Panc1 (cell line): ENCODE data around the gene CCDC28A. TPM values are rescaled to one million over a fixed set of nuclear protein-coding genes. Genes with fewer than 3 reads are reported as not detected.

Source experiments
- ATAC-seq: fragments of 200-7000 bp; cut with Tn5 transposase; 2 replicates; pipeline ENCODE4 v1.9.1; 2020; ENCODE audit warnings: mild to moderate bottlenecking, moderate library complexity
- BruUV-seq: library from RNA; stranded (reverse); fragments of 400-500 nt; replicated peaks from 2 replicates; lab custom pipeline; 2021; lab: Mats Ljungman, UMichigan
- CTCF ChIA-PET: fragments of 300-600 bp; sonication (Branson Sonifier 250); formaldehyde crosslinking; loops from one replicate; lab custom pipeline; 2022; ENCODE audit warnings: antibody characterized with exemption; lab: Charles Lee
- POLR2A ChIA-PET: fragments of 300-600 bp; sonication (Branson Sonifier 250); formaldehyde crosslinking; loops from one replicate; lab custom pipeline; 2022; ENCODE audit warnings: antibody characterized with exemption; lab: Charles Lee
- DNase-seq: peaks from one replicate; pipeline ENCODE4 v3.0.0-alpha.2; 2010; ENCODE audit warnings: low read depth, low spot score
- H3K27ac ChIP-seq: 2 replicates; pipeline ENCODE4 v1.5.1; 2011; ENCODE audit warnings: mild to moderate bottlenecking, low read length, inconsistent platforms
- H3K27me3 ChIP-seq: fragments of 200-500 bp; sonication (Bioruptor generic); 2 replicates; pipeline ENCODE4 v1.6.0; 2014; ENCODE audit warnings: low read length, inconsistent platforms; ENCODE audit not compliant: control insufficient read depth, insufficient read depth
- H3K36me3 ChIP-seq: fragments of 200-500 bp; sonication (Bioruptor generic); 2 replicates; pipeline ENCODE4 v1.5.1; 2014; ENCODE audit warnings: inconsistent platforms, mild to moderate bottlenecking, low read length, moderate library complexity; ENCODE audit not compliant: control insufficient read depth, insufficient read depth
- H3K4me1 ChIP-seq: 2 replicates; pipeline ENCODE4 v1.5.1; 2011; ENCODE audit warnings: inconsistent platforms, mild to moderate bottlenecking, low read length, moderate library complexity; ENCODE audit not compliant: control insufficient read depth, insufficient read depth
- H3K4me3 ChIP-seq, 2 experiments: 2 replicates each; pipeline ENCODE4 v1.5.1; 2011 to 2012; ENCODE audit warnings: low read depth in 2 of 2, low read length in 2 of 2, mild to moderate bottlenecking in 2 of 2, inconsistent platforms in 1 of 2, moderate library complexity in 1 of 2
- H3K9me3 ChIP-seq: fragments of 200-500 bp; sonication (Bioruptor generic); 2 replicates; pipeline ENCODE4 v1.5.1; 2014; ENCODE audit warnings: low read depth, mild to moderate bottlenecking, inconsistent platforms, low read length, moderate library complexity; ENCODE audit not compliant: control insufficient read depth, insufficient read depth
- CTCF ChIP-seq: fragments of 450-650 bp; IDR thresholded peaks from 2 replicates; pipeline ENCODE4 v1.5.1; 2017; ENCODE audit warnings: mild to moderate bottlenecking
- POLR2AphosphoS5 ChIP-seq: IDR thresholded peaks from 2 replicates; pipeline ENCODE4 v1.6.1; 2012; ENCODE audit warnings: mild to moderate bottlenecking, low read depth, low read length, moderate library complexity
- REST ChIP-seq, 2 experiments: IDR thresholded peaks; 2 replicates each; pipeline ENCODE4 v1.6.1; 2011 to 2012; ENCODE audit warnings: low read depth in 2 of 2, control low read depth in 1 of 2, low read length in 1 of 2, mild to moderate bottlenecking in 1 of 2, moderate library complexity in 1 of 2; ENCODE audit not compliant: insufficient read depth in 1 of 2
- SIN3A ChIP-seq: IDR thresholded peaks from 2 replicates; pipeline ENCODE4 v1.6.1; 2012; ENCODE audit warnings: low read depth, mild to moderate bottlenecking, low read length, moderate library complexity, borderline replicate concordance; ENCODE audit not compliant: insufficient read depth
- TCF7L2 ChIP-seq: IDR thresholded peaks from 2 replicates; pipeline ENCODE4 v1.6.1; 2011; ENCODE audit warnings: mild to moderate bottlenecking, low read depth, low read length, inconsistent platforms
- in situ Hi-C: cut with HindIII; loops from 2 replicates; pipeline ENCODE4 v1.10.0; 2016; ENCODE audit warnings: low sequenced_read_pairs, low pct_unique_long_range_greater_than_20kb
- intact Hi-C: fragments of 100-400 bp; cut with micrococcal nuclease; formaldehyde crosslinking; loops from one replicate; pipeline ENCODE4 v1.10.0; 2022; ENCODE audit not compliant: unreplicated experiment
- total RNA-seq: library from RNA; stranded (reverse); gene quantifications from one replicate; pipeline ENCODE4 v1.2.1, GENCODE V29; 2021; ENCODE audit not compliant: unreplicated experiment

The CCDC28A gene
- total RNA-seq, 1 experiment from 2014 or later: 4.7 TPM

GRCh38 chr6:138785980-138786379, 12.4 kb downstream of the CCDC28A start:
- ATAC-seq (no peak), DNase-seq (no peak)
- Histone ChIP-seq H3K27me3 (no peaks in the 10 kb centered on the region), H3K9me3 (no peaks in the 10 kb centered on the region), H3K4me1 (no peaks in the 10 kb centered on the region), H3K4me3 (no peak overlapping the region), H3K36me3 (no peaks in the 10 kb centered on the region), H3K27ac (no peak overlapping the region)
- intact Hi-C loops (no loop called here), in situ Hi-C loops (no loop called here)
- TF ChIP-seq SIN3A: no peak
- TF ChIP-seq REST (IDR thresholded peaks at IDR 0.05; ENCODE audit: insufficient read depth in 1 of 2, low read depth in 2 of 2, low read length in 1 of 2): no peak
- no peak for TF ChIP-seq TCF7L2
- no peak for TF ChIP-seq POLR2AphosphoS5
- TF ChIP-seq CTCF: no peak
- POLR2A ChIA-PET: no interaction called here
- CTCF ChIA-PET: no interaction called here
- BruUV-seq: no TSS peak

GRCh38 chr6:138787138-138787537, 13.6 kb downstream of the CCDC28A start:
- ATAC-seq (no peak), DNase-seq (no peak)
- ChIA-PET POLR2A (no interaction called here), CTCF (no interaction called here)
- no peak overlapping the region for H3K27ac ChIP-seq
- no peaks in the 10 kb centered on the region for H3K9me3 ChIP-seq
- no peaks in the 10 kb centered on the region for H3K36me3 ChIP-seq
- intact Hi-C loops: no loop called here
- TF ChIP-seq POLR2AphosphoS5: no peak
- TF ChIP-seq REST (IDR thresholded peaks at IDR 0.05; ENCODE audit: insufficient read depth in 1 of 2, low read depth in 2 of 2, low read length in 1 of 2): no peak
- no peak for TF ChIP-seq SIN3A
- no peak for TF ChIP-seq CTCF
- no peak for TF ChIP-seq TCF7L2
- no TSS peak for BruUV-seq
- in situ Hi-C loops: no loop called here
- no peak overlapping the region for H3K4me3 ChIP-seq
- H3K4me1 ChIP-seq: no peaks in the 10 kb centered on the region
- H3K27me3 ChIP-seq: no peaks in the 10 kb centered on the region
